NCI-H146 (cell line): ENCODE results near the gene TTC39C.

Source experiments
- DNase-seq: peaks from one replicate; lab custom pipeline; 2025; lab: John Stamatoyannopoulos, UW

TTC39C gene

GRCh38 chr18:23992089-23992940, 22.2 kb upstream of the TTC39C start:
- DNase-seq: peak; percentile 68

- DNase-seq: no peak
Measured at GRCh38 chr18:23992941-23993280, 21.6 kb upstream of the TTC39C start.

- DNase-seq: peak; percentile 98
Measured at GRCh38 chr18:23994361-23994902, 20.1 kb upstream of the TTC39C start.

- DNase-seq: no peak
Measured at GRCh38 chr18:23995180-23995579, 19.4 kb upstream of the TTC39C start.

- DNase-seq: no peak
Measured at GRCh38 chr18:23998018-23998417, 16.5 kb upstream of the TTC39C start.

GRCh38 chr18:23998820-23999219, 15.7 kb upstream of the TTC39C start:
- peak; percentile 100 for DNase-seq

GRCh38 chr18:24000613-24001490, 13.7 kb upstream of the TTC39C start:
- DNase-seq: no peak

- DNase-seq: no peak
Measured at GRCh38 chr18:24002479-24002878, 12.1 kb upstream of the TTC39C start.

- no peak for DNase-seq
Measured at GRCh38 chr18:24003288-24003687, 11.3 kb upstream of the TTC39C start.

GRCh38 chr18:24003903-24004640, 10.5 kb upstream of the TTC39C start:
- no peak for DNase-seq

GRCh38 chr18:24006712-24007313, 7.7 kb upstream of the TTC39C start:
- no peak for DNase-seq

GRCh38 chr18:24009246-24009645, 5.3 kb upstream of the TTC39C start:
- DNase-seq: no peak

- peak; percentile 96 for DNase-seq
Measured at GRCh38 chr18:24009651-24010333, 4.8 kb upstream of the TTC39C start.

GRCh38 chr18:24010673-24011072, 3.9 kb upstream of the TTC39C start:
- no peak for DNase-seq

- no peak for DNase-seq
Measured at GRCh38 chr18:24011123-24011917, 3.2 kb upstream of the TTC39C start.

GRCh38 chr18:24013051-24013450, 1.5 kb upstream of the TTC39C start:
- no peak for DNase-seq

GRCh38 chr18:24014986-24015638, 558 bp downstream of the TTC39C start:
- DNase-seq: peak; percentile 83

- no peak for DNase-seq
Measured at GRCh38 chr18:24015639-24016631, 1.4 kb downstream of the TTC39C start.
